CD4-positive, alpha-beta T cell treated with Interleukin-6 at 100 ng/mL for 8 hours (primary cell): ENCODE data around the gene TACR2.
"Not testable (repeated sequence)": the region's sequence is repeated elsewhere in the genome, so short reads cannot be mapped to it uniquely, and the experiment has no call there.

Experiments
- DNase-seq: peaks from one replicate; pipeline ENCODE4 v3.0.0-alpha.2; 2020; ENCODE audit warnings: mixed read lengths, low spot score

Gene TACR2

DNA sequence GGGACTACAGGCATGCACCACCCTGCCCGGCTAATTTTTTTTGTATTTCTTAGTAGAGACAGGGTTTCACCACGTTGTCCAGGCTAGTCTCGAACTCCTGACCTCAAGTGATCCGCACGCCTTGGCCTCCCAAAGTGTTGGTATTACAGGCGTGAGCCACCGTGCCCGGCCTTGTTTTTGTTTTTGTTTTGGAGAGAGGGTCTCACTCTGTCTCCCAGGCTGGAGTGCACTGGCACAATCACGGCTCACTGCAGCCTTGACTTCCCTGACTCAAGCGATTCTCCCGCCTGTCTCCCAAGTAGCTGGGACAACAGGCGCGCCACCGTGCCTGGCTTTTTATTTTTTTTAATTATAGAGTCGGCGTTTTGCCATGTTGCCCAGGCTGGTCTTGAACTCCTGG lies 33.7 kb upstream of the TACR2 start:
- not testable (repeated sequence) for DNase-seq

- peak; percentile 58 for DNase-seq
These were observed 33.1 kb upstream of the TACR2 start for GRCh38 chr10:69449841-69450240.

- DNase-seq: no peak
These were observed 30.0 kb upstream of the TACR2 start for GRCh38 chr10:69446650-69447151.

- DNase-seq: no peak
These were observed 29.5 kb upstream of the TACR2 start for GRCh38 chr10:69446229-69446628.

DNA sequence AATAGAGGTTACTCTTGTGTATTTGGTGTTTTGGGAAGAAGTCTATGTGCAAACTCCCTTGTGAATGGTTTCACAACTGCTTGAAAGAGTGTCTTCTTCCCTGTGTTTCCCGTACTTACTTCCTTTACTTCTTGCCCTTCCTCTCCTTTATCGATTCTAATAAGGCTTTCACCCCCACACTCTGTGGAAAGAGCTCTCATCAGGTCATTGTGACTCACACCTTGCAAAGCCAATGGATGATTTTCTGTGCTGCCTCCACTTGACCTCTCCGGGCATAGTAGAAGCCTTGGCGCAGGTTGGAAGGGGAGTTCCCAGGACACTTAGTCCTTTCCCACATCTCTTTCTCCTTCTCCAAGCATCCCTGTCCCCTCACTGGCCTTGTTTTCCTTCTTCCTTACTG lies 28.3 kb upstream of the TACR2 start:
- no peak for DNase-seq

DNA sequence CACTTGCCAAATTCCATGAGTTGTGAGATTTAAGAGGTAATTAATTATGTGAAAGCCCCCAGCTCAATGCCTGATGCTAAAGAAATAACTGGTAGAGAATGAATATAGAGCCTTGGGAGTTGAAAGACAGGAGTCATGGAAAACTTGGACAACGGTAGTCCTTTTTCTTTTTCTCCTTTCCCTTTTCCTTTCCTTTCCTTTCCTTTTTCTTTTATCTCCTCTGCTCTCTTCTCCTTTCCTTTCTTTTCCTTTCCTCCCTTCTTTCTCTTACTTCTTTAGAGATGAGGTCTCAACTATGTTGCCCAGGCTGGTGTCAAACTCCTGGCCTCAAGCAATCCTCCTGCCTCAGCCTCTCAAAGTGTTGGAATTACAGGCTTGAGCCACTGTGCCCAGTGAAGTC lies 26.6 kb upstream of the TACR2 start:
- DNase-seq: no peak

DNA sequence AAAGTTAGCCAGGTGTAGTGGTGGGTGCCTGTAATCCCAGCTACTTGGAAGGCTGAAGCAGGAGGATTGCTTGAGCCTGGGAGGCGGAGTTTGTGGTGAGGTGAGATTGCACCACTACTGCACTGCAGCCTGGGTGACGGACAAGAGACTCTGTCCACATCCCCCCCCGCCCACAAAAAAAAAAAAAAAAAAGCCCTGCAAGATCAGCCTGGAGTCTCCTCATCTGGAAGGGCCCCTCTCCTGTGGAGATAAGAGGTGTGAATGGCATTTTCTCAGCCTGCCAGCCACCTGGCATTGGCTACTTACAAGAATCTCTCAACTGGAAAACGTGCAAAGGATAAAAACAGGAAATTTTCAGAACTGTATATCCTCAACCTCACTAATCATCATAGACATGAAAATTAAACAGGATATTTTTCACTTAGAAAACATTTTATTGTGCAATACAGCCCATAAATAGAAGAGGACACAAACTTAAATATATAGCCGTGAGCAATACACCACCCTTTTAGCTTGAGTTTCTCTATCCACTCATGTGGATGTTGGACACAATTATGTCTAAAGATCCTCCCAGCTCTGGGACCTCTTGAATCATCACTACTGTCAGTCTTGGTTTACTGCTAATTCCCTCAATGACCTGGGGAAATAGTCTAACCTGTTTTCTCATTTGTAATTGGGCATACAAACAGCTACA lies 23.2 kb upstream of the TACR2 start:
- no peak for DNase-seq

DNA sequence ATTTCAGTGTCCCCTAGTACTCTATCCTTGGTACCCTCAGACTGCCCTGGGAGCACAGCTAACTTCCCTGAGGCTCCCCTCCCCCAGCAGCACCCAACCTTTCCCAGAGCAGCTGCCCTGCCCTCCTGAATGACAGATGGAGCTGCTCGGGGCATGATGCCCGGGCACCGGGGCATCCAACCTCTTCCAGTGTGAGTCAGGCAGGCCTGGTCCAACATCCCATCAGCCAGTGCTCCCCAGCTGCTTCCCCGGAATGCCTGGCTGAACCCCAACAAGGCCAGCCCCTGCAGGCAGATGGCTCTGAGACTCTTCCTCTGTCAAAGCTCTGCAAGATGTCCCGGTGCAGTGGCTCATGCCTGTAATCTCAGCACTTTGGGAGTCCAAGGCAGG lies 22.6 kb upstream of the TACR2 start:
- no peak for DNase-seq

DNA sequence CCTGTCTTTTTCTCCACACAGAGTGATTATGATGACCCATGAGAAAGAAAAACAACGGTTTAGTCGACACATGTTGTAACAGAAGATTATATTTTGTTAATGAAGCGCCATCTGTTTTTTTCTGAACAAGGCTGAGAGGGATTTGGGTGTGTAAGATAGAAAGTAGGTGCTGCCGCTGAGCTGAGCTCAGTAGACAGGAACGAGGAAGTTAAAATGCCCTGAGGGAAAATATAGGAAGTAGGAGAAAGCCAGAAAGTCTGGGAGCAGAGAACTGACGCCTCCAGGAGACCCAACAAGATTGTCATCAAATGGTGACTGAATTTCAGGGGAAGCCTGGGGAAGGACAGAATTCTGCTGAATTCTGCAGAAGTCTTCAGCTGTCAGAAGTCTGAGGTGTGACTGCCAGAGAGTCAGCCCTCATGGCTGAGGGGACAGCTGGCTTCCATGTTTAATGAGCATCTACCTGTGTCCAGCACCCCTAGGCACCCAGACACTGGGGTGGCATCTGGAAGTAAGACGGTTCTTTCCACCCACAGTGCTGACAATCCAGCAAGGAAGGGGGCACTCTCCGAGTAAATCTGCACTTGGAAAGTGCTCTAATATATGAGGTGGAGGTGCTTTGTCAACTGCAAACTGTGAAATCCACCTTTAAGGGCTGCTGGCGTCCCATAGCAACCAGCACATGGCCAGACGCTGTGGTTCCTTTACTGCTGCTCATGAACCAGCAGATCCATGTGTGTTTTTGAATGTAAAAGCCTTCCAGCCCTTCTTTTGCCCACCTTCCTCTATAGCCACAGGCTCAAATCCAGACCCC lies 22.0 kb upstream of the TACR2 start:
- no peak for DNase-seq

DNA sequence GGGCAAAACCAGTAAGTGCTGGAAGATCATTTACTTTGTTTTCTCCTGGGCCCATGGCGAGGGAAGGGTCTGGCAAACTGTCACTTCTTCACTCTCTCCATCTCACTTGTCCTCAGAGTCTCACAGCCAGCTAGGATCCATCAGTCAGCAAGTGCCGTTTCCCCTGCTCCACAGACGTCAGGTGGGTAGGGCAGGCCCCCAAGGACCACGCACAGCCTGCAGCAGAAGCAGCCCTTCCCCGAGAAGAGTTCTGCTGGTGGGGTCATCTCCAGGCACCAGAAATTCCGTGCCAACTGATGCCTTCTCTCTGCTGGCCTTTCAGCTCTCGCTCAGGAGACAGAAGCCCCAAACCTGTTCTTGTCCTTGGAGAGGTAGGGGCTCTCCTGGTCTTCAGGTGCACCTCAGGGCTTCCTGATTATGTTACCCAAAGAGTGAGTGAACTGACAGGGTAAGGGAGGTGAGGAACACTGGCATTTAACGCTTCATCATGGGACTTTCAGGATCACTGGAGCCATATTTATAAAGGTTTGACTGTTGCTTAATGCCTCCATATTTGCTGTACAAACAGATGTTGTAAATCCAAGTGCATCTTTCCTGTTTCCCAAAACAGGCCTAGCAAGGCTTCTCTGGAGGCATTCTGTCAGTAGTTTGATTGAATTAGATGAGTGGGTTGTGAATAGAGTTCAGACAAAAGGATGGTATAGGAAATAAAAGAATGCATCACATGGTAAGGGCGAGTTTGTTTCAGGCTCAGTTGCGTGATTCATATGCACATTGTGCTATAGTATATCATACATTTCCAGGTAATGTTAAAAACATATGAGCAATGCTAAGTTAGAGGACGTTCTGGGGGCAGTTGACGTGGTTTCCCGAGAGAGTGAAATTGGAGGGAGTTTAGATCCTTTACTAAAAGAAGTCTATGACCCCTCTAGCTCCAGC lies 20.9 kb upstream of the TACR2 start:
- no peak for DNase-seq

DNA sequence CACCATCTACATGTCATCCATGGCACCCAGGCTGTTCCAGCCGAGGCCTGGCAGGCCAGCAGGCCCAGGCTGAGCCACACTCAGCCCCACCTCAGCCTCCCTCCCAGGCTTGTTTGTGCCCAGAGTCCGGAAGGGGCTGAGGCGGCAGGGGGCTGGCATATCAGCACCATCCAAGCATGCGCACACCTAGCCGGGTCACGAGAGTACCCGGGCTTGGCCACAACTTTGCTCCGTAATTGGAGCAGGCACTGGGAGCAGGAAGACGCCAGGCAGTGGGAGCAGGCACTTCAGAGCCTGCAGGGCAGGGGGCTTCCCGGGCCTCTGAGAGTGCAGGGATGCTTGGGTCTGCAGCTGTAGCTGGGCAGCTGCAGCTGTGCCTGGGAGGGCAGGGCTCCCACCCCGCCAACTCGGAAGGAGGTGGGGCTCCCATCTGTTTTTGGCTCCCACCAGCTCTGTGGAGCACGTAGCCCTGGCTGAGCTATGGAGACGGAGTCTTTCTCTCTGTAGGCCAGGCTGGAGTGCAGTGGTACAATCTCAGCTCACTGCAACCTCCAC lies 19.3 kb upstream of the TACR2 start:
- no peak for DNase-seq

GRCh38 chr10:69434926-69435325 lies 18.2 kb upstream of the TACR2 start:
- DNase-seq: no peak

DNA sequence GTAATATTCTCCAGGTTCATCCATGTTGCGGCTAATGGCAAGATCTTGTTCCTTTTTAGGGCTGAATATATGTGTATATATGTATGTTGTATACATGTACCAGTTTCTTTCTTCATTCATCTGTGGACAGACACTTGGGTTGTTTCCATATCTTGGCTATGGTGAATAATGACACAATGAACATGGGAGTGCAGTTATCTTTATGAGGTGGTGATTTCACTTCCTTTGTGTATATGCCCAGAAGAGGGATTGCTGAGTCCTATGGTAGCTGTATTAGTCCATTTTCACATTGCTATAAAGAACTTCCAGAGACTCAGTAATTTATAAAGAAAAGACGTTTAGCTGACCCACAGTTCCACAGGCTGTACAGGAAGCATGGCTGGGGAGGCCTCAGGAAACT lies 17.5 kb upstream of the TACR2 start:
- no peak for DNase-seq

DNA sequence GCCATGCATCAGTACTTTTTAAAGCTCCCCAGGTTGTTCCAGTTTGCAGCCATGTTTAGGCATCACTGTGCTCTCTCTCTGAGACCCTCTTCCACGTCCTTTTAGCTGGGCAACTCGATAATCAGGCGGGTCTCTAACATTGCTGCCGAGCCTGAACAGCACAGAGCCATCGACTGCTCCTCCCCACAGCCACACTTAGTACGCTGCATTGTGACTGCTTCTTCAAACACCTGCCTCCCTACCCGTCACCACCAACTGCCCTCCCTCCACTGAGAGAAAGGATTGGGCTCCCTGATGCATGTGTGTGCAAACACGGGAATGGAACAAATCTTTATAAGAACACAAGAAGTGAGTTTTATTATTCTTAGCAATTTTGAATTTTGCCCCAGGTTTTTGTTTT lies 11.4 kb upstream of the TACR2 start:
- no peak for DNase-seq

DNA sequence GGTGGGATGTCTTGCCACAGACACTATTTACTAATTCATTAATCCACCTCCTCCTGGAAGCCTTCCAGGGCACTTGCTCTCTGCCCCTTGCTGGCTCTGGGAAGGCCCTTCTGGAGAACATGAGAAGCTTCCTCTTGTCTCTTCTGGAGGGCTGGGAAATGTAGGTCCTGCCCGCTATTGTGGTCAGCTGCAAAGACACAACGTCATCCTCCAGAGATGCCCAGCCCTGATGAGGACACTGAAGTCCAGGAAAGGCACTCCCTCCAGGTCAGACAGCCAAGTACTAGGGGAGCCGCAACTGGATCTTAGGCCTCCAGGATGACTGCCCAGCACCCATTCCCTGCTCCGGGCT lies 9.6 kb upstream of the TACR2 start:
- DNase-seq: no peak

- DNase-seq: peak; percentile 72
These were observed 9.0 kb upstream of the TACR2 start for GRCh38 chr10:69425511-69426298.

- no peak for DNase-seq
These were observed 8.3 kb upstream of the TACR2 start for GRCh38 chr10:69425041-69425440.

DNA sequence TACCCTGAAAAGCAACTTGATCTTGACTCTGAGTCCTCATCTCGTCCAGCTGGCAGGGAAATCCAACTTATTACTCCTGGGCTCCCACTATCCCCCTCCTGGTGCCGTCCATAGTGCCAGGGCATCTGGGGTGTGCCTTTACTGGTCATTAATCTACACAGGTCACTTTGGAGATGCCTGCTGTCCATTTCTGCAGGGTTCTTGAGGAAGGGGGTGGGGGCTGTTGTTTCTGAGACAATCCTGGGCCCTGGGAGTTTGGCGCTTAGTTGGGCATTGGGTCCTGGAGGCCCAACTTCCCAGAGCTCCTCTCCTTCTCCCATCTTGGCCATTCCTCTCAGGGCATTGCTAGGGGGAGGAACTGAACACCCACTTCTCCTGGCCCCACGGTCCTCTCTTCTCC lies 6.0 kb upstream of the TACR2 start:
- DNase-seq: no peak

DNA sequence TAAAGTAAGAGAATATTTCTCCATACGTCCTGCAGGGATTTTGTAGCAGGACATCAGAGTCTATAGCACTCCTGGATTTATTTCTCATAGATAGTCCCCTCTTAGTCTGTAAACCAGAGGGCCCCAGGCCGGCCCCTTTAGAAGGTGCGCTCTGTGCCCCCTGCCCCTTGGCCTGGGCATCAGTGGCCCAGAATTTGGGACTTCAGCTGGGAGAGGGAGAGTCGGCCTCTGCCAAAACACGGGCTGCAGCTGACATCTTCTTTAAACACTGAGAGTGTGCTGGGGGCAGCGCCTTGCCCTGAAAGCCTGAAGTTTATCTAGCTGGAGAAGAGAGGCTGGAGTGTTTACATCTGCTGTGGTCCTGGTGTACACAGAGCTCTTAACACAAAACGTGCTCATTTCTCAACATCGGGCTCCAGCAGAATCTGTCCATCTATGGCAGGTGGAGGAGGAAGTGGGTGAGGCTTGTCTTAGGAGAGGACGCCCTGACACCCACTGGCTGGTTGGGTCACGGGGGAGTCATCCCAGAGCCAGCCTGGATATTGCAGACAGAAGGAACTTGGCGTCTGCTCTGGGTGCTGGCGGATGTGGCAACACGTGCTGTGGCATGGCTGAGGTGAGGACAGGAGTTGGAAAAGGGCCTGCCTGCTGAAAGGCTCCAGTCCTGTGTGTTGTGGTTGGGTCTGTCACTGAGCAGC lies 5.0 kb upstream of the TACR2 start:
- no peak for DNase-seq

- no peak for DNase-seq
These were observed 3.0 kb upstream of the TACR2 start for GRCh38 chr10:69419744-69420126.
